Measurements from ENCODE around the gene CMSS1. TPM values are rescaled to one million over a fixed set of nuclear protein-coding genes. Genes with fewer than 3 reads are reported as not detected.

Gene CMSS1
- total RNA-seq, 1 experiment from 2014 or later, result 98.6 TPM

GRCh38 chr3:99915906-99916432 lies 98.3 kb downstream of the CMSS1 start:
- POLR2A ChIA-PET (ENCODE audit: low non-redundant PET), result no interaction called here
- Histone ChIP-seq H3K4me3 (ENCODE audit: low read depth, low read length, poor library complexity, severe bottlenecking) (no peak overlapping the region), H3K27ac (ENCODE audit: low read depth, low read length, poor library complexity, severe bottlenecking) (no peak overlapping the region), H3K9me3 (ENCODE audit: low read depth, low read length, poor library complexity, severe bottlenecking) (no peaks in the 10 kb centered on the region), H3K4me1 (ENCODE audit: insufficient read depth, low read length, poor library complexity, severe bottlenecking) (peaks cover 18% of the 10 kb centered on the region), H3K27me3 (replicated peaks; ENCODE audit: insufficient read depth, low read depth, low read length, poor library complexity) (no peaks in the 10 kb centered on the region), H3K36me3 (ENCODE audit: insufficient read depth, low read length, poor library complexity, severe bottlenecking) (no peaks in the 10 kb centered on the region)
- no TSS peak for BruUV-seq (replicated peaks)
- DNase-seq (ENCODE audit: low spot score), result no peak
- CTCF ChIA-PET, result no interaction called here
- TF ChIP-seq, protein P1, sequence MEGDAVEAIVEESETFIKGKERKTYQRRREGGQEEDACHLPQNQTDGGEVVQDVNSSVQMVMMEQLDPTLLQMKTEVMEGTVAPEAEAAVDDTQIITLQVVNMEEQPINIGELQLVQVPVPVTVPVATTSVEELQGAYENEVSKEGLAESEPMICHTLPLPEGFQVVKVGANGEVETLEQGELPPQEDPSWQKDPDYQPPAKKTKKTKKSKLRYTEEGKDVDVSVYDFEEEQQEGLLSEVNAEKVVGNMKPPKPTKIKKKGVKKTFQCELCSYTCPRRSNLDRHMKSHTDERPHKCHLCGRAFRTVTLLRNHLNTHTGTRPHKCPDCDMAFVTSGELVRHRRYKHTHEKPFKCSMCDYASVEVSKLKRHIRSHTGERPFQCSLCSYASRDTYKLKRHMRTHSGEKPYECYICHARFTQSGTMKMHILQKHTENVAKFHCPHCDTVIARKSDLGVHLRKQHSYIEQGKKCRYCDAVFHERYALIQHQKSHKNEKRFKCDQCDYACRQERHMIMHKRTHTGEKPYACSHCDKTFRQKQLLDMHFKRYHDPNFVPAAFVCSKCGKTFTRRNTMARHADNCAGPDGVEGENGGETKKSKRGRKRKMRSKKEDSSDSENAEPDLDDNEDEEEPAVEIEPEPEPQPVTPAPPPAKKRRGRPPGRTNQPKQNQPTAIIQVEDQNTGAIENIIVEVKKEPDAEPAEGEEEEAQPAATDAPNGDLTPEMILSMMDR (conservative IDR thresholded peaks at IDR 0.05; ENCODE audit: low read depth, low read length), result no peak
- TF ChIP-seq EZH2 (IDR thresholded peaks at IDR 0.05; ENCODE audit: borderline replicate concordance, low read depth, low read length, poor library complexity, severe bottlenecking), result no peak
- intact Hi-C loops (cut with micrococcal nuclease; ENCODE audit: unreplicated experiment), result no loop called here

DNA sequence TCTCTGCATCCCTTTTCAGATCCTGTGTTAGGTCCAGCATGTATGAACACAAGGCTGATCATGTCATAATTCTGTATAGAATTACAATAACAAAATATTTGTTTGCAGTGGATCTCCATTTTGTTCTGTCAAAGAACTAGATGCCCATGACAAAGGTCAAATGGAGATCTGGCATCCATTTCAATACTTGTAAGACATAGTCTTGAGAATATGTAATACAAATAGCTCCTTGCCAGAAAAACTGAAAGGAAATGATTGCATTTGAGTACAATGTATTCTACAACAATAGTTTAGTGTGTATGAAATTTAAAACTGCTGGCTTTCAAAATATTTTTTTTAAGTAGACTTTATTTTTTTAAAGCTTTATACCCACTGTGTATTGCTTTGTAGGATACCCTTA lies 101.1 kb downstream of the CMSS1 start:
- BruUV-seq (replicated peaks), result no TSS peak
- CTCF ChIA-PET, result no interaction called here
- intact Hi-C loops (cut with micrococcal nuclease; ENCODE audit: unreplicated experiment), result no loop called here

GRCh38 chr3:99919694-99920093 lies 102.0 kb downstream of the CMSS1 start:
- ChIA-PET POLR2A (ENCODE audit: low non-redundant PET) (no interaction called here), CTCF (no interaction called here)
- Histone ChIP-seq H3K4me3 (ENCODE audit: low read depth, low read length, poor library complexity, severe bottlenecking) (no peak overlapping the region), H3K4me1 (ENCODE audit: insufficient read depth, low read length, poor library complexity, severe bottlenecking) (peaks cover 13% of the 10 kb centered on the region), H3K36me3 (ENCODE audit: insufficient read depth, low read length, poor library complexity, severe bottlenecking) (no peaks in the 10 kb centered on the region), H3K27ac (ENCODE audit: low read depth, low read length, poor library complexity, severe bottlenecking) (no peak overlapping the region), H3K9me3 (ENCODE audit: low read depth, low read length, poor library complexity, severe bottlenecking) (no peaks in the 10 kb centered on the region), H3K27me3 (replicated peaks; ENCODE audit: insufficient read depth, low read depth, low read length, poor library complexity) (no peaks in the 10 kb centered on the region)
- DNase-seq (ENCODE audit: low spot score), result no peak
- intact Hi-C loops (cut with micrococcal nuclease; ENCODE audit: unreplicated experiment), result no loop called here
- TF ChIP-seq, protein P1 (conservative IDR thresholded peaks at IDR 0.05; ENCODE audit: low read depth, low read length), result no peak
- no peak for TF ChIP-seq EZH2 (IDR thresholded peaks at IDR 0.05; ENCODE audit: borderline replicate concordance, low read depth, low read length, poor library complexity, severe bottlenecking)
- no TSS peak for BruUV-seq (replicated peaks)

More for the DNA sequence above, 101.1 kb downstream of the CMSS1 start:
- H3K4me3 ChIP-seq (ENCODE audit: low read depth, low read length, poor library complexity, severe bottlenecking), result no peak overlapping the region
- H3K27ac ChIP-seq (ENCODE audit: low read depth, low read length, poor library complexity, severe bottlenecking), result no peak overlapping the region
- no peak for TF ChIP-seq EZH2 (IDR thresholded peaks at IDR 0.05; ENCODE audit: borderline replicate concordance, low read depth, low read length, poor library complexity, severe bottlenecking)
- TF ChIP-seq, protein P1 (conservative IDR thresholded peaks at IDR 0.05; ENCODE audit: low read depth, low read length), result no peak
- peaks cover 13% of the 10 kb centered on the region for H3K4me1 ChIP-seq (ENCODE audit: insufficient read depth, low read length, poor library complexity, severe bottlenecking)
- no peaks in the 10 kb centered on the region for H3K27me3 ChIP-seq (replicated peaks; ENCODE audit: insufficient read depth, low read depth, low read length, poor library complexity)
- POLR2A ChIA-PET (ENCODE audit: low non-redundant PET), result no interaction called here
- H3K36me3 ChIP-seq (ENCODE audit: insufficient read depth, low read length, poor library complexity, severe bottlenecking), result no peaks in the 10 kb centered on the region
- no peaks in the 10 kb centered on the region for H3K9me3 ChIP-seq (ENCODE audit: low read depth, low read length, poor library complexity, severe bottlenecking)
- DNase-seq (ENCODE audit: low spot score), result no peak

Measured in A673 (cell line).